HEK293T (cell line): Measurements from ENCODE around the gene ZNF70.

Experiments
- ARNT ChIP-seq: fragments of 450-650 bp; IDR thresholded peaks from 2 replicates; pipeline ENCODE4 v1.6.1; 2017; ENCODE audit warnings: mild to moderate bottlenecking
- BHLHE40 ChIP-seq: fragments of 450-650 bp; IDR thresholded peaks from 2 replicates; pipeline ENCODE4 v1.6.1; 2016; ENCODE audit warnings: mild to moderate bottlenecking, moderate library complexity, borderline replicate concordance
- CTBP1 ChIP-seq: fragments of 450-650 bp; IDR thresholded peaks from 2 replicates; pipeline ENCODE4 v1.6.1; 2016; ENCODE audit warnings: borderline replicate concordance
- ELF4 ChIP-seq: fragments of 450-650 bp; IDR thresholded peaks from 2 replicates; pipeline ENCODE4 v1.6.1; 2017; ENCODE audit warnings: antibody characterized with exemption
- FOXA1 ChIP-seq: fragments of 450-650 bp; IDR thresholded peaks from 2 replicates; pipeline ENCODE4 v1.6.1; 2016; ENCODE audit warnings: mild to moderate bottlenecking
- FOXK2 ChIP-seq: fragments of 450-650 bp; IDR thresholded peaks from 2 replicates; pipeline ENCODE4 v1.6.1; 2016; ENCODE audit warnings: mild to moderate bottlenecking
- FOXM1 ChIP-seq: fragments of 450-650 bp; IDR thresholded peaks from 2 replicates; pipeline ENCODE4 v1.6.1; 2017; ENCODE audit warnings: mild to moderate bottlenecking, borderline replicate concordance
- HDGF ChIP-seq: fragments of 450-650 bp; IDR thresholded peaks from 2 replicates; pipeline ENCODE4 v1.6.1; 2017; ENCODE audit warnings: antibody characterized with exemption, borderline replicate concordance
- NFRKB ChIP-seq: fragments of 450-650 bp; IDR thresholded peaks from 2 replicates; pipeline ENCODE4 v1.6.1; 2016; ENCODE audit warnings: mild to moderate bottlenecking, moderate library complexity
- SP1 ChIP-seq: fragments of 450-650 bp; IDR thresholded peaks from 2 replicates; pipeline ENCODE4 v1.6.1; 2017
- SUZ12 ChIP-seq: fragments of 450-650 bp; IDR thresholded peaks from 2 replicates; pipeline ENCODE4 v1.6.1; 2016; ENCODE audit warnings: mild to moderate bottlenecking
- TARDBP ChIP-seq: fragments of 450-650 bp; IDR thresholded peaks from 2 replicates; pipeline ENCODE4 v1.6.1; 2016
- ZNF384 ChIP-seq: fragments of 450-650 bp; IDR thresholded peaks from 2 replicates; pipeline ENCODE4 v1.6.1; 2016

DNA sequence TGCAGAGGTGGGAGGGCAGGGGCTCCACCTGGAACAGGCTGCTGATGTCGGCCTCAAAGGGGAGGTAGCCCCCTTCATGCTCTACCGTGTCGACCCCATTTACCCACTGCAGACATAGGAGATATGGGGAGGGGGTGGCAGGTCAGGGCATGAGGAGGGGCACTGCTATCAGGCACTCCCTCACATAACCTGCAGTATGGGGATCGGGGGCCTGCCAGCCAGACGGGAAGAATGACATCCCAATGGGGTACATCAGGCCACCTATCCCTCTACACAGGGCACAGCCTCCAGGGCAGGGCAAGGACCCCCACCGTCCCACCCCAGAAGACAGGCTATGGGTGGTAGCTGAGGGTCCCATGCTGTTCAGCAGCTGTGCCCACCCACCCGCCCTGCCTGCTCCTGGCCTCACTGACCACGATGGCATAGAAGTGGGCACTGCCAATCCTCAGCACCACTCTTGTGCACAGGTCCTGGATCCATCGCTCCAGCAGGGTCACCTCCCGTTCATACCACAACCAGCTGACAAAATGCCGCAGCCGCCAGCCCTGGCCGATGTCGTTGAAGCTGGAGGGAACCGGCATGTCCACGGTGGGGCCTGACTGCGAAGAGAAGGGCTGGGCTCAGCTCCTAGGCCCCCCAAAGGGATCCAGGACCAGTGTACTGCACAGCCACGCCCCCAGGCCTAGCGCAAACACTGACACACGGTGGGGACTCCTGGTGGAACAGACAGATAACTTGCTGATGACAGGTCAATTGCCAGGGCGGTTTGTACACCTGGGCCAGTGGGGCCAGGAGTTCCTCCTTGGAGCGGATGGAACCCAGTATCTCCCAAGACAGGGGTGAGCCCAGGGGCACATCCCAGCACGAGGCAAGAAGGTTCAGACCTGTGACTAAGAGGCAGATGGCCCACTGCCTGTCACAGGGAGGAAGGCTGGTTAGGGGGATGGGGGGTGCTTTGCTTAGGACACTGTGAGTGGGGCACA lies 36.0 kb downstream of the ZNF70 start:
- TF ChIP-seq SUZ12 (no peak), ARNT (no peak), FOXK2 (no peak), ZNF384 (no peak), FOXA1 (no peak), CTBP1 (no peak), BHLHE40 (no peak), SP1 (no peak), NFRKB (no peak), ELF4 (no peak), FOXM1 (no peak), HDGF (no peak), TARDBP (no peak)
